ENCODE measurements around the gene PJVK.
A peak's percentile ranks its signal among the peaks of the same experiment; 100 is the strongest.
"Not testable (repeated sequence)": the region's sequence is repeated elsewhere in the genome, so short reads cannot be mapped to it uniquely, and the experiment has no call there.

PJVK gene

GRCh38 chr2:178436662-178437061 is 14.5 kb upstream of the PJVK start:
- DNase-seq, result no peak

GRCh38 chr2:178441426-178441825 is 9.8 kb upstream of the PJVK start:
- DNase-seq, result no peak

- DNase-seq, result no peak
Measured at GRCh38 chr2:178448968-178449661, 2.1 kb upstream of the PJVK start.

GRCh38 chr2:178449700-178450523 is 1.3 kb upstream of the PJVK start:
- DNase-seq, result no peak

GRCh38 chr2:178450524-178450773 is 729 bp upstream of the PJVK start:
- no peak for DNase-seq

GRCh38 chr2:178452334-178452733 is 1.2 kb downstream of the PJVK start:
- no peak for DNase-seq

GRCh38 chr2:178452870-178453269 is 1.7 kb downstream of the PJVK start:
- DNase-seq, result no peak

- no peak for DNase-seq
Measured at GRCh38 chr2:178455947-178456346, 4.8 kb downstream of the PJVK start.

- DNase-seq, result no peak
Measured at GRCh38 chr2:178457390-178457886, 6.3 kb downstream of the PJVK start.

GRCh38 chr2:178469219-178469849 is 18.2 kb downstream of the PJVK start:
- no peak for DNase-seq

GRCh38 chr2:178471313-178471712 is 20.1 kb downstream of the PJVK start:
- DNase-seq, result not testable (repeated sequence)

GRCh38 chr2:178473373-178473772 is 22.2 kb downstream of the PJVK start:
- DNase-seq, result no peak

- DNase-seq, result no peak
Measured at GRCh38 chr2:178473931-178474330, 22.8 kb downstream of the PJVK start.

GRCh38 chr2:178474560-178474959 is 23.4 kb downstream of the PJVK start:
- no peak for DNase-seq

GRCh38 chr2:178476477-178476876 is 25.3 kb downstream of the PJVK start:
- no peak for DNase-seq

GRCh38 chr2:178477443-178478129 is 26.4 kb downstream of the PJVK start:
- DNase-seq, result no peak

GRCh38 chr2:178478130-178478438 is 26.9 kb downstream of the PJVK start:
- DNase-seq, result peak; percentile 24

GRCh38 chr2:178478439-178479274 is 27.5 kb downstream of the PJVK start, which contains the start of gene FKBP7:
TSS of gene FKBP7 (minus strand) at chr2:178478600. CDS start at chr2:178478499, 101 bp downstream.
- DNase-seq, result peak; percentile 88

GRCh38 chr2:178479275-178479616 is 28.1 kb downstream of the PJVK start:
- no peak for DNase-seq

- DNase-seq, result no peak
Measured at GRCh38 chr2:178479758-178480226, 28.6 kb downstream of the PJVK start.

- peak; percentile 91 for DNase-seq
Measured at GRCh38 chr2:178480227-178481181, 29.3 kb downstream of the PJVK start, which contains the start of gene PLEKHA3. TSS of gene PLEKHA3 (plus strand) at chr2:178480457. CDS start at chr2:178480870, 413 bp downstream.

All from NCI-H345 (cell line).